Skeletal muscle tissue (tissue), 4 donors: ENCODE data around the gene POLL. TPM values are rescaled to one million over a fixed set of nuclear protein-coding genes. Genes with fewer than 3 reads are reported as not detected.
"Not testable (repeated sequence)": the region's sequence is repeated elsewhere in the genome, so short reads cannot be mapped to it uniquely, and the experiment has no call there.

ENCODE experiments used
- H3K27ac ChIP-seq: one replicate; pipeline ENCODE4 v1.7.0; 2013; ENCODE audit warnings: mild to moderate bottlenecking, low read depth, low read length, inconsistent platforms
- H3K27me3 ChIP-seq, 3 donors: one replicate each; pipeline ENCODE4 v1.7.0; 2013; ENCODE audit warnings: low read length in 3 of 3; ENCODE audit not compliant: control insufficient read depth in 3 of 3, insufficient read depth in 3 of 3
- H3K36me3 ChIP-seq, 3 donors: one replicate each; pipeline ENCODE4 v1.7.0; 2013; ENCODE audit warnings: low read length in 3 of 3; ENCODE audit not compliant: control insufficient read depth in 3 of 3, insufficient read depth in 3 of 3
- H3K4me1 ChIP-seq, 3 donors: one replicate each; pipeline ENCODE4 v1.7.0; 2013; ENCODE audit warnings: low read length in 3 of 3, mild to moderate bottlenecking in 3 of 3; ENCODE audit not compliant: control insufficient read depth in 3 of 3, insufficient read depth in 3 of 3
- H3K4me3 ChIP-seq, 3 donors: one replicate each; pipeline ENCODE4 v1.7.0; 2013; ENCODE audit warnings: low read length in 3 of 3
- H3K9ac ChIP-seq, 3 donors: one replicate each; pipeline ENCODE4 v1.7.0; 2013; ENCODE audit warnings: low read length in 3 of 3, mild to moderate bottlenecking in 3 of 3, moderate library complexity in 2 of 3, low read depth in 1 of 3
- H3K9me3 ChIP-seq, 3 donors: one replicate each; pipeline ENCODE4 v1.7.0; 2013; ENCODE audit warnings: low read length in 3 of 3; ENCODE audit not compliant: control insufficient read depth in 3 of 3
- total RNA-seq: library from RNA; depleted of rRNA; stranded (reverse); fragments of >200 nt; gene quantifications from one replicate; pipeline ENCODE4 v1.2.3, GENCODE V29; 2014
- donor health status: Osteomylitis.

The POLL gene
- total RNA-seq, 1 donor from 2014 or later, result 13.6 TPM

DNA sequence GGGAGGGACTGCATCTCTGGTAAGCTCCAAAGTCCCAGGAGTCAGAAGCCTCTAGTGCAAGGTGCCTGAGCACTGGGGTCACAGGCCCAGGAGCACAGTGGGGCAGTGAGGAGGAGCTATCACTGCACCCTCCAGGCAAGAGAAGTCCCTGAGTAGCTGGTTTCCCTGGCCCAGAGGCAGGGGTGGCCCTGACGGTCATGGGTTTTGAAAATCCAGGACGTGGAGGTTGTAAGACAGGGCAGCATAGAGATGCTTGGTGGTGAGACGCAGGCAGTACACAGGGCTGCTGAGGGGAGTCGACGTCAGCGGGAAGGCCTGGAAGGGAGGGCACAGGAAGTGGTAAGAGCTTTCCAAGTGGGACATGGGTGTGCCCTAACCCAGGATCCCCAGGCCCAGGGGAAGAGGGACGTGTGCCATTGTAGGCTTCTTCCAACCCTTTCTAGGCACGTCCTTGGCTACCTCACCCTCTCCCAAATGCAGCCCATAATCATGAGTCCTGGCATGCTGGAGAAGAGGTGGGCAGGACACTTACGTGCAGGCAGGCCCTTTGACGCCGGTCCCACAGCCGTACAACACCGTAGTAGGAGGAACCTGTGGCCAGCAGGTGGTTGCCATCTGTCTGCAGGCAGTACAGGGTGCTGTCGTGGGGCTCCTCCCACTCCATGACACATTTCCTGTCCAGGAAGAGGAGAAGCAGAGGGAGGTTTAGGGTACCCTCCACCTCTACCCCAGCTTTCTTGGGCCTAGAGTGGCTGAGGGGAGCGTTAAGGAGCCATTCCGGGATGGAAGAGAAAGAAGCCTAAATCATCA is 23.2 kb upstream of the POLL start:
- Histone ChIP-seq H3K36me3 (peaks cover 33 to 47% (median 45%) of the 10 kb centered on the region in 3 donors), H3K9ac (no peak overlapping the region), H3K27ac (no peak overlapping the region), H3K27me3 (no peaks in the 10 kb centered on the region), H3K4me3 (no peak overlapping the region), H3K9me3 (no peaks in the 10 kb centered on the region), H3K4me1 (no peaks in the 10 kb centered on the region)

DNA sequence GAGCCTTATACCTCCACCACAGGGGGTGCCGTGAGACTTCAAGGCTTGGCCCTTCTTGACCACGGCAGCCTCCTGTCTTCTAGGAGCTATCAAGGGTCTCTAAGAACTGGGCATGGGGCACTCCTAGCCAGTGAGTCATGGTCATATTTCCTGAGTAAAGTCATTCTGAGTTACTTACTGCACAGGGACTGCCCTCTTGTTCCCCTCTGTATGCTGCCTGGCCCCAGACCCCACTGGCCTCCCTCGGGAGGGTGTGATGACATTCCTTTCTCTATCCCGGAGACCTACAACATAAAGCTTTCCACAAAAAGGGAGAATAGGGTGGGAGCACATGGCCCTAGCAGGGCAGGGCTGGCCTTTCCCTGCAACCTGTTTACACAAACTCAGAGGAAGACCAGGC is 21.4 kb upstream of the POLL start:
- Histone ChIP-seq H3K36me3 (peaks cover 33 to 51% (median 47%) of the 10 kb centered on the region in 3 donors), H3K9ac (no peak overlapping the region)

DNA sequence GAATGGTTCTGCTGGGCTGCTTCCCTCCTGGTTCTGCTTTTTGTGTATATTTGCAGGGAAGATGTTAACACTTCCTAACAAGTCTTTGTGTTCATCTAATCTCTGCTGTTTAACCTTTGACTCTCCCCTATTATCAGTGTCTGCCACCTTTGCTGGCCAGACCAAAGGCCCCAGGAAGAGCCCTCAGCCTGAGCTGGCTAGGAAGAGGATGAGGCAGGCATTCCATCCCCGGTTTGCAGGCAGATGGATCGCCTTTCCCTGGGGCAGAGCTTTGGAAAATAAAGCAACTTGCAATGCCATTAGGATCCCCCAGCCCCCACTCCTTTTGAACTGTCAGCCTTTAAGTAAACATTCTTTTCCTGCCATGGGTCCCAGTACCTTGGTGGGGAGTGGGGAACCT is 19.1 kb upstream of the POLL start:
- no peak overlapping the region for H3K9ac ChIP-seq
- no peak overlapping the region for H3K4me3 ChIP-seq
- H3K4me1 ChIP-seq, result no peaks in the 10 kb centered on the region
- no peak overlapping the region for H3K27ac ChIP-seq
- H3K9me3 ChIP-seq, result no peaks in the 10 kb centered on the region
- no peaks in the 10 kb centered on the region for H3K27me3 ChIP-seq
- H3K36me3 ChIP-seq, result peaks cover 30 to 49% (median 44%) of the 10 kb centered on the region in 3 donors

More for the DNA sequence above, 21.4 kb upstream of the POLL start:
- Histone ChIP-seq H3K9me3 (no peaks in the 10 kb centered on the region), H3K4me1 (no peaks in the 10 kb centered on the region), H3K27ac (no peak overlapping the region), H3K27me3 (no peaks in the 10 kb centered on the region), H3K4me3 (no peak overlapping the region)

DNA sequence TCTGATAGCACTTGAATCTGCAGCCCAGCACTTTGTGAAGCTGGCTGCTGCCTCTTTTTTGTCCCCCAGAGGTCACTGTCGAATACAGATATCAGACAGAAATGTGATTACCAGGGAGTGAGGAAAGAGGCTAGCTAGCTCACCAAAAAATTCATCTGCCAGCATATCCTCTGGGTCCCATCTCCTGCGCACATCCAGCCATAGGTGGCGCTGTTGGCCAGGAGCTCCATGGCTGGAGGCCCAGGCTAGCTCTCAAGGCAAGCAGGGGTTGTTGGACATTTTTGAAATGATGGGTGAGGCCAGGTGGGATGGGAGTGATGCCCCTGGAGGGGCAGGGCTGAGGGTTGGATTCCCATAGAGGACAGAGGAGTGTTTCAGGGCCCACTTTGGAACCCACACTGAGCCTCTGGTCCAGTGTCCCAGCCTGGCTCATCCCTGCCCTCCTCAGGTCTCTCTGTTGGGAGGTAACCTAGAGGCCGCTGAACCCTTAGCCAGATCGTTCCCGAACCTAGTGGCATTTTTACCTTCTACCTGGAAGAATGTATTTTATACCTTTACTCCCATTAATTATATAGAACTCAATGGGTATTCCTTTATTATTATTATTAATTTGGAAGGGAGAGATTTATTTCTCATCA is 14.8 kb upstream of the POLL start:
- no peaks in the 10 kb centered on the region for H3K4me1 ChIP-seq
- H3K27me3 ChIP-seq, result no peaks in the 10 kb centered on the region
- H3K9me3 ChIP-seq, result no peaks in the 10 kb centered on the region
- peaks cover 3 to 16% (median 11%) of the 10 kb centered on the region in 3 donors for H3K36me3 ChIP-seq
- H3K4me3 ChIP-seq, result no peak overlapping the region
- no peak overlapping the region for H3K27ac ChIP-seq
- no peak overlapping the region for H3K9ac ChIP-seq

DNA sequence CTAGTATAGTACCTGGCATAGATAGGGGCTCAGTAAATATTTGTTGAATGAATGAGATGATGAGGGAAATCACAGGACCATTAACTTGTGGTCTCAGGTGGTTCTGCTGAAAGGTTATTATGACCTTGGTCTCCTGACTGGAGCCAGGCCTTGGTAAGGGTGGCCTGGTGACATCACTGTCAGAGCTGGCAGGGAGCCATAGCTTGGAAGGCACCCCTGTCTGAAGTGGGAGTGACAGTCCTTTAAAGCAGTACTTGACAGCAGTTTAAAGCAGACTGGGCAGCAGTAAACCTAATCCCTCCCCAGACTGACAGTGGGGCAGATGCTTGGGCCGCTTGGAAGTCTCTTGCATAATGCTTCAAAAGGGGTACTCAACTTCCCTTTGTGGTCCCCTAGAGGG is 13.5 kb upstream of the POLL start:
- Histone ChIP-seq H3K4me1 (no peaks in the 10 kb centered on the region), H3K27me3 (no peaks in the 10 kb centered on the region)

DNA sequence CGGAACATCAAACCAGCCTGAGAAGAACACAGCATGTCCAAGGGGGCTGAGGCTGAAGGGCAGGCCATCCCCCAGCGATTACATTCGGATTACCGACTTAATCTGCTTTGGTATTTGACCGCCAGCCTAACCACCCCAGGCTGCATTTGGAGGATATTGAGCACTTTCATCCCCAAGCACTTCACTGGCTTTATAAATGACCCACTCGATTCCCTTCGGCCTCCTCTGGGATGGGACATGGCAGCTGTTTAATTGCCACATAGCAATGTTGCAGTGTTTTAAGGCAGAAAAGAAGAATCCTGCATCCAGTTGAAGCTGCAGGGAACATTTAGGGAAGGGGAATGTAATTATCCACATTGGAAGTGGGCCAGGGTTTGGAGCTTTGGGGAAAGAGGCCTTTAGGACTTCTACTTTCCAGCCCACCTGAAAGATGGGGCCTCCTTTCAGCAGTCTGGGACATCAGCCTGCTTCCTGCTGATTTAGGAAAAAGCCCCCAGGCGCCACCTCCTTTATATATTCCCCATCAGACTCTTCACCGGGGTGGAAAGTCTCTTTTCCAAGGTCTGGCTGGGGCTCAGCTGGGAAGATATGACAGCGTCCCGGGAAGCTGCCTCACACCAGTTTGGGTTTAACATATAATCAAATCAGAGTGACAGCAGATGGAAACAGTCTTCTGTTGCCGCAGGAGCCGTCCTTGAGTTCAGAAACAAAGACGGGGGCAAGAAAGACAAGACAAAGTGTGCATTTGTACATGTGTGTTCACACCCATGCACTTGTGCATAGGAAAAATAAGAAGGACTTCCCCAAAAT is 9.2 kb upstream of the POLL start:
- Histone ChIP-seq H3K4me3 (no peak overlapping the region), H3K27ac (no peak overlapping the region), H3K9ac (no peak overlapping the region), H3K9me3 (no peaks in the 10 kb centered on the region), H3K4me1 (peaks cover 0 to 9% (median 9%) of the 10 kb centered on the region in 3 donors), H3K36me3 (peaks cover 0 to 6% (median 0%) of the 10 kb centered on the region in 3 donors), H3K27me3 (no peaks in the 10 kb centered on the region)

More for the DNA sequence above, 13.5 kb upstream of the POLL start:
- no peak overlapping the region for H3K27ac ChIP-seq
- peaks cover 0 to 9% (median 6%) of the 10 kb centered on the region in 3 donors for H3K36me3 ChIP-seq
- H3K4me3 ChIP-seq, result no peak overlapping the region
- no peaks in the 10 kb centered on the region for H3K9me3 ChIP-seq
- H3K9ac ChIP-seq, result no peak overlapping the region

DNA sequence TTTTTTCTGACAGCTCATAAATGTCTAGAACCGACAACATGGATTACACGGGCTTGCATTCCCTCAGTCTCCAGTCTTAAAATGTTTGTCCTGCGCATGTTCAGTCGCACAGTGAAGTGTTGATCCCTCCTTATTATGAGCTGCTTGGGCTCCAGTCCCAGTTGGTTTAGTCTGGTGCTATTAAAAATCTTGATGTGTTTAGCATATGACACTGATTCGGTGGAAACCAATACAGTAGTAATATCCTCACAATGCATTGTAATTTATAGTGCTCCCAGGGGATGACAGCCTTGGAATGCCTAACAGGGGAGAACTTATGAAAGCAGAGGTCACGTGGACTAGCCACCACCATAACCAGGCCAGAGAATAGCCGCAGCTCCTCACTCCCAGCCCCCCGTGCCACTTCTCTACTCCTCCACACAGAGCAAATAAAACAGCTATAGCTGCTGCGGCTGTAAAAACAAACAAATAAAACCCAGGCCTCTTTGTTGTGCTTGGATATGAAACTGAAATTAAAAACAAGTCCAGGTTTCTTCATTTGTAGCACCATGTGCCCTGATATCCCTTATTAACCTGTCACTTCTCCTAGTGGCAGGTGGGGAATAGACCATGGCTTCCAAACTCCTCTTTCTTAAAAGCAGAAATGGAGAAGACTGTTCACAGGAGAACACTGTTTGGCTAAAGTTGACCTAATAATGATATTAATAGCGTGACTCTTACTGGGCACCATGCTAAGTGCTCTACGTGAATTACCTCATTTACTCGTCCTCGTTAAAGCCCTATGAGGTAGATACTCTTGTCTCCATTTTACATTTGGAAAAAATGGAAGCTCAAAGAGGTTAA is 7.8 kb upstream of the POLL start:
- Histone ChIP-seq H3K4me3 (no peak overlapping the region), H3K9ac (peak overlapping the region in 1 of 3 donors; percentile 36), H3K27me3 (no peaks in the 10 kb centered on the region), H3K36me3 (peaks cover 0 to 2% (median 0%) of the 10 kb centered on the region in 3 donors), H3K4me1 (peaks cover 0 to 9% (median 9%) of the 10 kb centered on the region in 3 donors), H3K9me3 (no peaks in the 10 kb centered on the region), H3K27ac (peak overlapping the region; percentile 77)

DNA sequence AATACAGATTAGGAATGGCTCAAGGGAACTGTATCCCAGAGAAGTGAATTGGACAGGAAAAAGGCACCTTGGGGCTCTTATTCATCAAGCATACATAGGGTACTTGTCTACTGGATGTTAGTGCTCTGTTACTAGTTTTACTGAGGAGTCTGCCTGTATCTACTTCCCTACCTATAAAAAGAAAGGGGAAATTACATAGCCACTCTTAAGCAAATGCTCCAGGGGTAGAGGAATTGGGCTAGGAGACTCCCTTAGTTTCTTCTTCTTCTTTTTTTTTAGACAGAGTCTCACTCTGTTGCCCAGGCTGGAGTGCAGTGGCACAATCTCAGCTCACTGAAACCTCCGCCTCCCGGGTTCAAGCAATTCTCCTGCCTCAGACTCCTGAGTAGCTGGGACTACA is 5.3 kb upstream of the POLL start:
- H3K9me3 ChIP-seq, H3K27ac ChIP-seq, H3K36me3 ChIP-seq, H3K27me3 ChIP-seq, H3K9ac ChIP-seq, H3K4me3 ChIP-seq: not testable (repeated sequence)
- H3K4me1 ChIP-seq, result peaks cover 7 to 16% (median 14%) of the 10 kb centered on the region in 3 donors

DNA sequence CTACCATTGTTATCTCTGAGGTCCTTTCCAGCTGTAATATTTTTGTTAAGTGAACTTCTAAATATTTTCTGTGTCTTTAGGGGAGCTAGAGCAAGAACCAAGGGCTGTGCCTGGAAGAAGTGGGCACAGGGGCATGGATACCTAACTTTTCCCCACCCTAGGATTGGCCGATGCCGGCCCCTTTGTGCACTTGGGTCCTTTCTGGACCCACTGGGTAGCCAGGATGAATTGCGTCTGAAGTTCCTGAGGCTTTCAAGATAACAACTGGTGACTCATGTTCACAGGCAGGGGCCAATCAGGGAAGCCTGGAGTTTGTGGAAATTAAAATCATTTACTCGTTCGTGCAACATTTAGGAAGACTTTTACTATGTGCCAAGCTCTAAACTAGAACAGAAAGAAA is 822 bp upstream of the POLL start:
- peaks cover 17 to 22% (median 18%) of the 10 kb centered on the region in 3 donors for H3K4me1 ChIP-seq
- peaks cover 11 to 14% (median 12%) of the 10 kb centered on the region in 3 donors for H3K36me3 ChIP-seq
- H3K9ac ChIP-seq, result peak overlapping the region; percentile 70 to 96 (median 88)
- H3K4me3 ChIP-seq, result peak overlapping the region; percentile 98 to 100 (median 99)
- no peak overlapping the region for H3K27ac ChIP-seq
- H3K9me3 ChIP-seq, result no peaks in the 10 kb centered on the region
- no peaks in the 10 kb centered on the region for H3K27me3 ChIP-seq
